Natural killer cell (primary cell): ENCODE results near the gene CCR5AS.

ENCODE experiments used
- ATAC-seq, 3 donors: fragments of 150-1000 bp in 2 of 3; fragments of 200-7000 bp in 1 of 3; cut with Tn5 transposase; 1 replicate in 1 of 3; 2 replicates in 2 of 3; pipeline ENCODE4 v1.10.0; 2021; ENCODE audit warnings: mild to moderate bottlenecking in 2 of 3, moderate library complexity in 2 of 3
- DNase-seq, 2 donors: peaks; one replicate each; pipeline versions ENCODE4 v3.0.0 to v3.0.0-alpha.2; 2013 to 2021; ENCODE audit warnings: mixed read lengths in 1 of 2
- H3K27ac ChIP-seq: one replicate; pipeline ENCODE4 v1.5.1; 2013; ENCODE audit warnings: mild to moderate bottlenecking, low read length
- H3K27me3 ChIP-seq: one replicate; pipeline ENCODE4 v1.6.1; 2013; ENCODE audit warnings: low read length; ENCODE audit not compliant: control insufficient read depth, insufficient read depth
- H3K36me3 ChIP-seq: one replicate; pipeline ENCODE4 v1.6.1; 2013; ENCODE audit warnings: low read length; ENCODE audit not compliant: control insufficient read depth, insufficient read depth
- H3K4me1 ChIP-seq: one replicate; pipeline ENCODE4 v1.6.1; 2013; ENCODE audit warnings: low read length; ENCODE audit not compliant: control insufficient read depth, insufficient read depth
- H3K4me3 ChIP-seq: one replicate; pipeline ENCODE4 v1.5.1; 2013; ENCODE audit warnings: low read length
- H3K9me3 ChIP-seq: one replicate; pipeline ENCODE4 v1.6.1; 2013; ENCODE audit warnings: low read length; ENCODE audit not compliant: control insufficient read depth, insufficient read depth
- H3K27ac Mint-ChIP-seq, 2 donors: one replicate each; pipeline ENCODE4 v1.8.0; 2022; ENCODE audit warnings: mild to moderate bottlenecking in 2 of 2, mixed read lengths in 2 of 2, moderate library complexity in 1 of 2
- H3K27me3 Mint-ChIP-seq, 2 donors: one replicate each; pipeline ENCODE4 v1.8.0; 2022; ENCODE audit warnings: low read depth in 2 of 2, mixed read lengths in 2 of 2
- H3K36me3 Mint-ChIP-seq: one replicate; pipeline ENCODE4 v1.8.0; 2022; ENCODE audit warnings: mixed read lengths
- H3K4me1 Mint-ChIP-seq, 2 donors: one replicate each; pipeline ENCODE4 v1.8.0; 2022; ENCODE audit warnings: mixed read lengths in 2 of 2
- H3K4me3 Mint-ChIP-seq: one replicate; pipeline ENCODE4 v1.8.0; 2022; ENCODE audit warnings: mild to moderate bottlenecking, moderate library complexity, mixed read lengths
- H3K9me3 Mint-ChIP-seq, 2 donors: one replicate each; pipeline ENCODE4 v1.8.0; 2022; ENCODE audit warnings: mixed read lengths in 2 of 2
- CTCF ChIP-seq: fragments of 200-600 bp; IDR thresholded peaks from one replicate; pipeline ENCODE4 v1.8.0; 2022; ENCODE audit warnings: antibody characterized with exemption
- WGBS: methylation state at CpG from one replicate; pipeline ENCODE4 v1.1.7; 2013; ENCODE audit warnings: missing lambda C conversion rate; ENCODE audit not compliant: insufficient coverage; 5-methylcytosine and 5-hydroxymethylcytosine counted together
- intact Hi-C: fragments of 100-400 bp; cut with micrococcal nuclease; formaldehyde crosslinking; loops from one replicate; pipeline ENCODE4 v1.14.2; 2022

Gene CCR5AS

DNA sequence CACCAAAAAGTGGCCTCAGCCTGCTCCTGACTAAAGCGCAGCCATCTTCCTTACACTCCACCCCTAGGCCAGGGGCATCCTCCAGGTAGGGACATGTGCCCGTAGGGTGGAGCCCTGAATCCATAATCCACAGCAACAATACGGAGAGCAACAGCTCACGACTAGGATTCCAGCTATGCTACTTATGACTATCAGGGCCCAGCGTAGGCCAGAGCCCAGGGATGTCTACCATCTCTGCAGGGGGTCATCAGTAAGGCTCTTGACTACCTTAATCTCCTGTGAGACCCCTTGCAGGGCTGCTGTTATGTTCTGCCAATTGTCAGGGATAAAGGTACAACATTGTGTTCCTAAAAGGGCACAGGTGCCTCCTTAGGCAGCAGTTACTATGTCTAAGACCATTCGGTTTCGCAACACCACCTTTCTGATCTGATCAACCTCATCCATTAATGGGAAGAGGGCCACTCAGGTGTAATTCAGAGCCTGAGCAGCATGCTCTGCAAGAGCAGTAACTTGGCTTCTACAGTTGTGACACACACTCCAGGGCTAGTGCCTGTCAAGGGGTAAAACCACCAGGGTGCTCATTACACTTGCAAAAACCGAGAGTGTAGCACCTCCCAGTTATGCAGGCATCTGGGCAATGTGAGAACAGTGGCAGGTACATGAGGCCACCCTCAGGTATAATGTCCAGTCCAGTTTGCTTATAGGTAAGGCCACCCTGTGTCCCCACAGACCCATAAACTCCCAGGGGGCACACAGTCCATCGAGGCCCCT lies 11.2 kb upstream of the CCR5AS start:
- peaks cover 0 to 3% of the 10 kb centered on the region in 2 donors for H3K27me3 Mint-ChIP-seq
- no peaks in the 10 kb centered on the region for H3K4me1 ChIP-seq
- intact Hi-C loops: no loop called here
- no peak overlapping the region for H3K4me3 Mint-ChIP-seq
- H3K4me1 Mint-ChIP-seq: no peaks in the 10 kb centered on the region
- H3K27me3 ChIP-seq: no peaks in the 10 kb centered on the region
- WGBS: 79% methylated on average over 9 of the region's 9 CpGs
- H3K27ac ChIP-seq: no peak overlapping the region
- H3K27ac Mint-ChIP-seq: no peak overlapping the region
- H3K9me3 ChIP-seq: no peaks in the 10 kb centered on the region
- H3K36me3 Mint-ChIP-seq: no peaks in the 10 kb centered on the region
- ATAC-seq (no peak), DNase-seq (no peak)
- TF ChIP-seq CTCF: no peak
- no peaks in the 10 kb centered on the region for H3K9me3 Mint-ChIP-seq
- H3K36me3 ChIP-seq: no peaks in the 10 kb centered on the region
- H3K4me3 ChIP-seq: no peak overlapping the region

DNA sequence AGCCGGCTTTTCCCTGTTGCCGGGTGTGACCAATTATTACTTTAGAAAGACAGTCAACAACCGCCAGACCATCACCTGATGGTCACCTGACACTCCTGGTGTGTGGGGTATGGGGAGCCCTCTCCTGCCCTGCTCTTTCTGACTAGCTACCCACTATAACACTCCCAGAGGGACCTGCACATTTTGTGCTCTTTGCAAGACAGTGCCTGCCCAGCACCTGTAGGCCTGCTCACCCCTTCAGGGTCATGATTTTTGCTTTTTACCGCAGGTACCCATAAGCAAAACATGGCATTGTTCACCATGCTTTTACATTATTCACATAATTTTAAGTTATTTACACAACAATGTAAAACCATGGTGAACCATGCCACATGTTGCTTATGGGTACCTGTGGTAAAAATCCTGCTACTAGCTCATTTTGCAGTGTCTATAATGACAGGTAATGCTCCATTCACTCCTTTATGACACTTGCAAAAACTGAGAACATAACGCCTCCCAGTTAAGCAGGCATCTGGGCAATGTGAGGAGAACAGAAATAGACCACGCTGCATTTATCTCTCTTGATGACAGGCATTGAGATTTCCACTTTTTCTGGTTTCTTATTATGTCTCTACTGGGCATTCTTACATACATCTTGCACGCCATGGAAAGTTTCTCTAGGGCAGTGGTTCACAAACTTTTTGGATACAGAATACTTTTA lies 10.1 kb upstream of the CCR5AS start:
- H3K4me1 Mint-ChIP-seq: no peaks in the 10 kb centered on the region
- Histone ChIP-seq H3K27me3 (no peaks in the 10 kb centered on the region), H3K27ac (no peak overlapping the region), H3K4me1 (no peaks in the 10 kb centered on the region), H3K36me3 (no peaks in the 10 kb centered on the region), H3K9me3 (no peaks in the 10 kb centered on the region), H3K4me3 (no peak overlapping the region)
- H3K27ac Mint-ChIP-seq: no peak overlapping the region
- ATAC-seq: no peak
- intact Hi-C loops: no loop called here
- DNase-seq: no peak
- H3K9me3 Mint-ChIP-seq: no peaks in the 10 kb centered on the region
- H3K27me3 Mint-ChIP-seq: peaks cover 0 to 3% of the 10 kb centered on the region in 2 donors
- no peak overlapping the region for H3K4me3 Mint-ChIP-seq
- no peaks in the 10 kb centered on the region for H3K36me3 Mint-ChIP-seq
- no peak for TF ChIP-seq CTCF
- 84% methylated on average over 6 of the region's 7 CpGs for WGBS

DNA sequence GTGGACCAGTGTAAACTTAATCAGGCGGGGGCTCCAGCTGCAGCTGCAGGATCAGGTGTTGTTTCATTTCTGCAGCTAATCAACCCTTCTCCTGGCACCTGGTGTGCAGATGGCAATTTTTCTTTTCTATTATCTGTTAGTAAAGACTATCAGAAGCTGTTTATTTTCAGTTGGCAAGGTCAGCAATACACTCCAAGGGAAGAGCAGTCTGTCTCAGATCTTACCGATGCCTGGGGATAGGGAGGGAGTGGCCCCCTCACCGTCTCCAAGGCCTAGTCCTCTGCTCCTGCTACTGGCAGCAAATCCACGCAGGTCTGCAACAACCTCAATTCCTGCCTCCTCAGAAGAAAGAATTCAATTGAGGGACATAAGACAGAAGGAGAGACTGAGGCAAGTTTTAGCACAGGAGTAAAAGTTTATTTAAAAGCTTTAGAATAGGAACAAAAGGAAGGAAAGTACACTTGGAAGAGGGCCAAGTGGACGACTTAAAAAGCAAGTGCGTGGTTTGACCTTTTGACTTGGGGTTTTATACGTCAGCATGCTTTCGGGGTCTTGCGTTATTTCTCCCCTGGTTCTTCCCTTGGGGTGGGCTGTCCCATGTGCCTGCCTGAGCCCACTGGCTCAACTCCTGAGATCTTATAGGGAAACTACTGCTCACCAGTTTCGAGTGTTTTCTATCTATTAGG lies 9.4 kb upstream of the CCR5AS start:
- intact Hi-C loops: no loop called here
- no peak overlapping the region for H3K27ac ChIP-seq
- no peak overlapping the region for H3K4me3 ChIP-seq
- H3K4me1 ChIP-seq: no peaks in the 10 kb centered on the region
- Mint-ChIP-seq H3K36me3 (no peaks in the 10 kb centered on the region), H3K4me3 (no peak overlapping the region), H3K4me1 (no peaks in the 10 kb centered on the region), H3K27me3 (peaks cover 0 to 3% of the 10 kb centered on the region in 2 donors), H3K9me3 (no peaks in the 10 kb centered on the region), H3K27ac (no peak overlapping the region)
- H3K27me3 ChIP-seq: no peaks in the 10 kb centered on the region
- WGBS: 42% methylated on average over 10 of the region's 10 CpGs
- TF ChIP-seq CTCF: no peak
- ATAC-seq (no peak), DNase-seq (no peak)
- no peaks in the 10 kb centered on the region for H3K36me3 ChIP-seq
- H3K9me3 ChIP-seq: no peaks in the 10 kb centered on the region
